T-helper 2 cell (primary cell): ENCODE data around the gene CREM.
A peak's percentile ranks its signal among the peaks of the same experiment; 100 is the strongest.
"Not testable (repeated sequence)": the region's sequence is repeated elsewhere in the genome, so short reads cannot be mapped to it uniquely, and the experiment has no call there.

Experiments
- DNase-seq, 5 experiments: peaks; one replicate each; pipeline versions ENCODE4 v3.0.0 to v3.0.0-alpha.2; 2012 to 2022

CREM gene

GRCh38 chr10:35195361-35196306 lies 69.0 kb downstream of the CREM start:
- peak; percentile 25 to 98 (median 74) for DNase-seq

GRCh38 chr10:35200487-35200886 lies 73.8 kb downstream of the CREM start:
- DNase-seq = no peak

GRCh38 chr10:35201234-35201633 lies 74.6 kb downstream of the CREM start:
- no peak for DNase-seq

GRCh38 chr10:35202050-35202449 lies 75.4 kb downstream of the CREM start:
- DNase-seq = no peak

- DNase-seq = no peak
Measured at GRCh38 chr10:35203745-35204144, 77.1 kb downstream of the CREM start.

GRCh38 chr10:35204650-35205319 lies 78.1 kb downstream of the CREM start:
- peak in 1 of 5 experiments; percentile 57 for DNase-seq

- DNase-seq = no peak
Measured at GRCh38 chr10:35206274-35206673, 79.6 kb downstream of the CREM start.

- peak in 2 of 5 experiments; percentile 33 to 85 for DNase-seq
Measured at GRCh38 chr10:35208536-35208935, 81.9 kb downstream of the CREM start.

- DNase-seq = peak in 1 of 5 experiments; percentile 19
Measured at GRCh38 chr10:35208949-35209613, 82.4 kb downstream of the CREM start.

GRCh38 chr10:35210961-35211360 lies 84.3 kb downstream of the CREM start:
- DNase-seq = no peak

GRCh38 chr10:35211390-35211789 lies 84.7 kb downstream of the CREM start:
- DNase-seq = no peak

- no peak for DNase-seq
Measured at GRCh38 chr10:35212856-35213255, 86.2 kb downstream of the CREM start.

- no peak for DNase-seq
Measured at GRCh38 chr10:35213699-35214098, 87.1 kb downstream of the CREM start.

GRCh38 chr10:35214607-35215020 lies 88.0 kb downstream of the CREM start:
- DNase-seq = no peak

GRCh38 chr10:35215107-35215506 lies 88.5 kb downstream of the CREM start:
- no peak for DNase-seq

- DNase-seq = peak in 1 of 5 experiments; percentile 38
Measured at GRCh38 chr10:35216303-35216905, 89.8 kb downstream of the CREM start.

- DNase-seq = not testable (repeated sequence)
Measured at GRCh38 chr10:35216956-35217355, 90.3 kb downstream of the CREM start.

GRCh38 chr10:35217455-35217854 lies 90.8 kb downstream of the CREM start:
- DNase-seq = no peak

GRCh38 chr10:35218339-35218955 lies 91.8 kb downstream of the CREM start:
- DNase-seq = peak; percentile 44 to 91 (median 73)

GRCh38 chr10:35219292-35219691 lies 92.6 kb downstream of the CREM start:
- peak in 2 of 5 experiments; percentile 17 to 60 for DNase-seq

GRCh38 chr10:35219891-35220890 lies 93.5 kb downstream of the CREM start:
- DNase-seq = no peak
